Stomach (tissue), 9 donors: ENCODE measurements around the gene SPEG. TPM values are rescaled to one million over a fixed set of nuclear protein-coding genes. Genes with fewer than 3 reads are reported as not detected.

Source experiments
- DNase-seq, 2 donors: peaks; one replicate each; pipeline versions ENCODE4 v3.0.0 to v3.0.0-alpha.2; 2013 to 2019
- H3K27ac ChIP-seq, 5 donors: fragments of 200-600 bp in 4 of 5; sonication (generic) in 4 of 5; one replicate each; pipeline ENCODE4 v1.5.1; 2013 to 2019; ENCODE audit warnings: mild to moderate bottlenecking in 1 of 5, moderate library complexity in 1 of 5
- H3K27me3 ChIP-seq, 3 donors: fragments of 200-600 bp; sonication (generic); one replicate each; pipeline ENCODE4 v1.5.1; 2017 to 2019; ENCODE audit warnings: mixed run types in 1 of 3
- H3K36me3 ChIP-seq, 4 donors: fragments of 200-600 bp; sonication (generic); 1 replicate in 3 of 4; 2 replicates in 1 of 4; pipeline ENCODE4 v1.5.1; 2016 to 2019
- H3K4me1 ChIP-seq, 4 donors: fragments of 200-600 bp; sonication (generic); one replicate each; pipeline ENCODE4 v1.5.1; 2016 to 2019
- H3K4me3 ChIP-seq, 4 donors: fragments of 200-600 bp; sonication (generic) in 3 of 4; one replicate each; pipeline ENCODE4 v1.5.1; 2016 to 2019; ENCODE audit warnings: mild to moderate bottlenecking in 1 of 4
- H3K9me3 ChIP-seq, 4 donors: fragments of 200-600 bp; sonication (generic); one replicate each; pipeline ENCODE4 v1.5.1; 2016 to 2019
- CTCF ChIP-seq, 7 experiments: fragments of 450-650 bp in 4 of 7; fragments of 200-600 bp in 3 of 7; sonication (generic) in 3 of 7; IDR thresholded peaks; one replicate each; pipeline ENCODE4 v1.5.1; 2016 to 2019; ENCODE audit warnings: antibody characterized with exemption in 7 of 7, control low read depth in 2 of 7, mild to moderate bottlenecking in 1 of 7
- EP300 ChIP-seq: sonication (generic); formaldehyde crosslinking; IDR thresholded peaks from one replicate; pipeline ENCODE4 v1.6.1; 2017; ENCODE audit warnings: antibody characterized with exemption
- POLR2A ChIP-seq, 4 donors: fragments of 450-650 bp; IDR thresholded peaks; one replicate each; pipeline ENCODE4 v1.6.1; 2016; ENCODE audit warnings: antibody characterized with exemption in 4 of 4, control low read depth in 2 of 4, mild to moderate bottlenecking in 1 of 4, moderate library complexity in 1 of 4
- POLR2AphosphoS5 ChIP-seq, 3 donors: sonication (generic); formaldehyde crosslinking; IDR thresholded peaks; one replicate each; pipeline ENCODE4 v1.6.1; 2016; ENCODE audit warnings: antibody characterized with exemption in 3 of 3
- WGBS, 5 donors: extraction: QIAGEN DNeasy Blood & Tissue Kit in 3 of 5; methylation state at CpG; one replicate each; pipeline versions ENCODE4 v1.1.5 to v1.1.7; 2013 to 2018; 5-methylcytosine and 5-hydroxymethylcytosine counted together
- intact Hi-C: fragments of 100-400 bp; cut with DNase I; formaldehyde crosslinking; loops from one replicate; pipeline ENCODE4 v1.15.1; 2023; ENCODE audit warnings: low total_unique reads
- polyA plus RNA-seq, 3 donors: library from polyadenylated mRNA; stranded (reverse); fragments of 200-250 nt; gene quantifications; one replicate each; pipeline ENCODE4 v1.2.3, GENCODE V29; 2013
- total RNA-seq, 5 donors: library from RNA; depleted of rRNA; stranded (reverse); fragments of >200 nt; gene quantifications; one replicate each; pipeline versions ENCODE4 v1.1.0 to v1.2.3, GENCODE V29; 2014 to 2016
- donor health status: healthy with polysubstance abuse.
- donor health status: Bipolar disorder and iron deficiency.
- donor health status: healthy.

SPEG gene
- total and polyA plus RNA-seq, 8 donors, result 7.4 to 106 (median 27.2) TPM

DNA sequence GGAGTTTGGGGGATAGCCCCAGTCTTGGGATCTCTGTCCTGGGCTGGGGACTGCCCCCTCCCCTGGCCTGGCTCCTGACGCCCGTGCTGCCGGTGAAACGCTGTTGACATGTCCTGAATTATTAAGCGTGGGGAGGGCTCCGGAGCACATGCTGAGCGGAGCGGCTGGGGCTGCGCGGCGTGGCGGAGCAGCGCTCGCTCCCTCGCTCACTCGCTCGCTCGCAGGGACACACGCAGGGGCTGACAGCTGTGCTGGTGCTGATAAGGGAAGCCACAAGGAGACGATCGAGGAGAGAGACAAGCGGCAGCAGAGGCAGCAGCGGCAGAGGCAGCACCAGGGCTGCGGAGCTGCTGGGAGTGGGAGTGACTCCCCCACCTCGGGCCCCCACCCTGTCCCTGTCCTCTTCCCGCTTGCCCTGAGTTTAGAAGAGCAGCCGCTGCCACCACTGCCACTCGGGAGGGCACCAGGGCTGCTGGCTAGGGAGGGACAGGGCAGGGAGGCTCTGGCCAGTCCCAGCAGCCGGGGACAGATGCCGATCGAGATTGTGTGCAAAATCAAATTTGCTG is 79.6 kb downstream of the SPEG start, which contains the start of gene ASIC4:
ASIC4 (plus strand) TSS at position 287 of the 566 bp plus-strand sequence; CDS start at position 530, 243 bp downstream.
- intact Hi-C loops, result no loop called here

GRCh38 chr2:219514836-219515235 is 80.2 kb downstream of the SPEG start:
- no peak overlapping the region for H3K27ac ChIP-seq
- intact Hi-C loops, result no loop called here
- no peak overlapping the region for H3K4me3 ChIP-seq
- H3K36me3 ChIP-seq, result no peaks in the 10 kb centered on the region
- no peak for DNase-seq
- 81 to 87% (median 85%) methylated on average over 12 to 21 of the region's 21 CpGs for whole genome bisulfite sequencing, 5 donors
- H3K27me3 ChIP-seq, result peaks cover 0 to 94% (median 78%) of the 10 kb centered on the region in 3 donors
- no peaks in the 10 kb centered on the region for H3K9me3 ChIP-seq
- TF ChIP-seq CTCF (IDR thresholded peaks at IDR 0.05), result no peak
- H3K4me1 ChIP-seq, result peaks cover 5 to 28% (median 21%) of the 10 kb centered on the region in 4 donors

More for the DNA sequence above, 79.6 kb downstream of the SPEG start, which contains the start of gene ASIC4:
- Histone ChIP-seq H3K9me3 (no peaks in the 10 kb centered on the region), H3K27ac (no peak within 1 kb of the TSS), H3K36me3 (no peaks in the 10 kb centered on the region), H3K27me3 (peaks cover 0 to 94% (median 78%) of the 10 kb centered on the region in 3 donors), H3K4me3 (no peak within 1 kb of the TSS), H3K4me1 (peaks cover 10 to 33% (median 26%) of the 10 kb centered on the region in 4 donors)
- 4 to 16% (median 6%) methylated on average over 13 to 31 of the region's 31 CpGs for WGBS, 5 donors
- peak in 1 of 2 donors; percentile 68 for DNase-seq
- TF ChIP-seq POLR2AphosphoS5 (IDR thresholded peaks at IDR 0.05), result no peak
- TF ChIP-seq POLR2A (IDR thresholded peaks at IDR 0.05), result no peak
- no peak for TF ChIP-seq EP300
- TF ChIP-seq CTCF (IDR thresholded peaks at IDR 0.05), result no peak

GRCh38 chr2:219515874-219516629 is 81.4 kb downstream of the SPEG start:
- no peak overlapping the region for H3K4me3 ChIP-seq
- H3K27ac ChIP-seq, result no peak overlapping the region
- peaks cover 0 to 94% (median 78%) of the 10 kb centered on the region in 3 donors for H3K27me3 ChIP-seq
- H3K4me1 ChIP-seq, result peaks cover 0 to 20% (median 13%) of the 10 kb centered on the region in 4 donors
- WGBS, 5 donors, result 46 to 65% (median 55%) methylated on average over 15 to 17 of the region's 17 CpGs
- H3K9me3 ChIP-seq, result no peaks in the 10 kb centered on the region
- TF ChIP-seq POLR2AphosphoS5 (IDR thresholded peaks at IDR 0.05) (no peak), CTCF (IDR thresholded peaks at IDR 0.05) (no peak), POLR2A (IDR thresholded peaks at IDR 0.05) (no peak), EP300 (no peak)
- DNase-seq, result no peak
- H3K36me3 ChIP-seq, result no peaks in the 10 kb centered on the region
- intact Hi-C loops, result no loop called here

- peaks cover under 1 to 28% (median 20%) of the 10 kb centered on the region in 4 donors for H3K4me1 ChIP-seq
- H3K9me3 ChIP-seq, result no peaks in the 10 kb centered on the region
- intact Hi-C loops, result no loop called here
- no peak for DNase-seq
- H3K36me3 ChIP-seq, result no peaks in the 10 kb centered on the region
- H3K4me3 ChIP-seq, result no peak overlapping the region
- 58 to 63% (median 60%) methylated on average over 7 of the region's 7 CpGs for WGBS, 5 donors
- no peak for TF ChIP-seq CTCF (IDR thresholded peaks at IDR 0.05)
- TF ChIP-seq POLR2A (IDR thresholded peaks at IDR 0.05), result no peak
- no peak for TF ChIP-seq POLR2AphosphoS5 (IDR thresholded peaks at IDR 0.05)
- TF ChIP-seq EP300, result no peak
- H3K27me3 ChIP-seq, result peaks cover 0 to 94% (median 78%) of the 10 kb centered on the region in 3 donors
- no peak overlapping the region for H3K27ac ChIP-seq
Measured at GRCh38 chr2:219516888-219517287, 82.2 kb downstream of the SPEG start.
